Endodermal cell (in vitro differentiated cells): ENCODE data around the gene PYGO2. TPM values are rescaled to one million over a fixed set of nuclear protein-coding genes. Genes with fewer than 3 reads are reported as not detected.

Experiments used
- DNase-seq: peaks from one replicate; pipeline ENCODE4 v3.0.0-alpha.2; 2017
- H3K27ac ChIP-seq: 2 replicates; pipeline ENCODE4 v1.5.1; 2013; ENCODE audit warnings: mild to moderate bottlenecking, low read depth, low read length, moderate library complexity
- H3K27me3 ChIP-seq: 2 replicates; pipeline ENCODE4 v1.6.1; 2013; ENCODE audit warnings: mild to moderate bottlenecking, low read length, moderate library complexity; ENCODE audit not compliant: insufficient read depth, control insufficient read depth, poor library complexity, severe bottlenecking
- H3K36me3 ChIP-seq: 2 replicates; pipeline ENCODE4 v1.7.0; 2013; ENCODE audit warnings: mild to moderate bottlenecking, low read length, moderate library complexity; ENCODE audit not compliant: control insufficient read depth, insufficient read depth
- H3K4me1 ChIP-seq: one replicate; pipeline ENCODE4 v1.7.0; 2013; ENCODE audit warnings: low read length; ENCODE audit not compliant: control insufficient read depth, insufficient read depth
- H3K4me3 ChIP-seq: 2 replicates; pipeline ENCODE4 v1.5.1; 2013; ENCODE audit warnings: mild to moderate bottlenecking, low read length, moderate library complexity
- H3K9ac ChIP-seq: 2 replicates; pipeline ENCODE4 v1.6.1; 2013; ENCODE audit warnings: mild to moderate bottlenecking, low read length, moderate library complexity; ENCODE audit not compliant: poor library complexity, severe bottlenecking; ENCODE audit errors: extremely low read depth
- H3K9me3 ChIP-seq: 2 replicates; pipeline ENCODE4 v1.6.1; 2013; ENCODE audit warnings: mild to moderate bottlenecking, low read length, moderate library complexity; ENCODE audit not compliant: control insufficient read depth
- H3K27ac Mint-ChIP-seq: 2 replicates; pipeline ENCODE4 v1.8.0; 2020; ENCODE audit warnings: mixed read lengths
- H3K27me3 Mint-ChIP-seq: 2 replicates; pipeline ENCODE4 v1.8.0; 2021; ENCODE audit warnings: mild to moderate bottlenecking, mixed read lengths; ENCODE audit not compliant: insufficient read depth
- H3K36me3 Mint-ChIP-seq: 2 replicates; pipeline ENCODE4 v1.8.0; 2020; ENCODE audit warnings: low read depth, mixed read lengths
- H3K4me1 Mint-ChIP-seq: 2 replicates; pipeline ENCODE4 v1.8.0; 2020; ENCODE audit warnings: mixed read lengths
- H3K4me3 Mint-ChIP-seq: 2 replicates; pipeline ENCODE4 v1.8.0; 2020; ENCODE audit warnings: mild to moderate bottlenecking, moderate library complexity, mixed read lengths
- H3K9me3 Mint-ChIP-seq: 2 replicates; pipeline ENCODE4 v1.8.0; 2020; ENCODE audit warnings: mild to moderate bottlenecking, mixed read lengths
- CTCF ChIP-seq: fragments of 200-600 bp; sonication (generic); conservative IDR thresholded peaks from 2 replicates; pipeline ENCODE4 v1.5.0; 2021; ENCODE audit warnings: antibody characterized with exemption, mild to moderate bottlenecking
- WGBS, 2 experiments: methylation state at CpG; one replicate each; pipeline versions ENCODE4 v1.1.5 to v1.1.7; 2013; ENCODE audit warnings: missing lambda C conversion rate in 2 of 2, mixed read lengths in 1 of 2; ENCODE audit not compliant: insufficient coverage in 1 of 2, insufficient read length in 1 of 2; 5-methylcytosine and 5-hydroxymethylcytosine counted together
- total RNA-seq, 2 donors: library from RNA; stranded (reverse); fragmentation: NEBNext Ultra II Directional in 1 of 2; extraction: Animal tissue kit (Norgen Biotek cat#: 25700) in 1 of 2; gene quantifications; 2 replicates in 1 of 2; 3 replicates in 1 of 2; pipeline ENCODE4 v1.2.1, GENCODE V29; 2021

Gene PYGO2
- total RNA-seq, 2 donors from 2014 or later = 33.4 to 40.4 TPM

- Histone ChIP-seq H3K27me3 (no peaks in the 10 kb centered on the region), H3K4me1 (peaks cover 19% of the 10 kb centered on the region), H3K9me3 (no peaks in the 10 kb centered on the region), H3K36me3 (peaks cover 18% of the 10 kb centered on the region), H3K9ac (peak overlapping the region; percentile 95), H3K27ac (peak overlapping the region; percentile 97), H3K4me3 (peak overlapping the region; percentile 94)
- DNase-seq = no peak
- WGBS, 2 experiments = 67 to 74% methylated on average over 3 to 9 of the region's 9 CpGs
- H3K9me3 Mint-ChIP-seq = no peaks in the 10 kb centered on the region
- H3K27me3 Mint-ChIP-seq = no peaks in the 10 kb centered on the region
- peak overlapping the region; percentile 99 for H3K27ac Mint-ChIP-seq
- peaks cover 53% of the 10 kb centered on the region for H3K4me1 Mint-ChIP-seq
- H3K4me3 Mint-ChIP-seq = peak overlapping the region; percentile 75
- H3K36me3 Mint-ChIP-seq = peaks cover 14% of the 10 kb centered on the region
- TF ChIP-seq CTCF = no peak
Observed at GRCh38 chr1:154957091-154957657, 4.4 kb downstream of the PYGO2 start.

- Histone ChIP-seq H3K4me3 (peak overlapping the region; percentile 94), H3K9ac (peak overlapping the region; percentile 95), H3K36me3 (peaks cover 17% of the 10 kb centered on the region), H3K27me3 (no peaks in the 10 kb centered on the region), H3K9me3 (no peaks in the 10 kb centered on the region), H3K27ac (peak overlapping the region; percentile 97), H3K4me1 (peaks cover 19% of the 10 kb centered on the region)
- no peak for TF ChIP-seq CTCF
- Mint-ChIP-seq H3K4me1 (peaks cover 52% of the 10 kb centered on the region), H3K27me3 (no peaks in the 10 kb centered on the region), H3K27ac (peak overlapping the region; percentile 99), H3K9me3 (no peaks in the 10 kb centered on the region), H3K36me3 (peaks cover 14% of the 10 kb centered on the region), H3K4me3 (peak overlapping the region; percentile 75)
- WGBS, 2 experiments = 14 to 60% methylated on average over 1 to 6 of the region's 6 CpGs
- DNase-seq = peak; percentile 68
Observed at GRCh38 chr1:154956544-154956941, 5.0 kb downstream of the PYGO2 start.

- H3K4me1 ChIP-seq = peaks cover 19% of the 10 kb centered on the region
- H3K27me3 ChIP-seq = no peaks in the 10 kb centered on the region
- Mint-ChIP-seq H3K36me3 (peaks cover 14% of the 10 kb centered on the region), H3K27ac (peak within 1 kb of the TSS; percentile 99), H3K27me3 (no peaks in the 10 kb centered on the region), H3K4me1 (peaks cover 49% of the 10 kb centered on the region), H3K4me3 (peak within 1 kb of the TSS; percentile 75), H3K9me3 (no peaks in the 10 kb centered on the region)
- H3K9me3 ChIP-seq = no peaks in the 10 kb centered on the region
- TF ChIP-seq CTCF = peak; percentile 55
- H3K4me3 ChIP-seq = peak within 1 kb of the TSS; percentile 94
- DNase-seq = peak; percentile 97
- peak within 1 kb of the TSS; percentile 97 for H3K27ac ChIP-seq
- 1% methylated on average over 9 to 18 of the region's 18 CpGs for WGBS, 2 experiments
- H3K36me3 ChIP-seq = peaks cover 22% of the 10 kb centered on the region
- peak within 1 kb of the TSS; percentile 95 for H3K9ac ChIP-seq
Observed at GRCh38 chr1:154955718-154956543, 5.7 kb downstream of the PYGO2 start, which contains the start of gene PBXIP1. PBXIP1 (minus strand) TSS chr1:154956099; CDS start chr1:154953721, 2,378 bp downstream.
